Cortex of kidney (tissue), 1 donor: ENCODE measurements around the gene PHC1.

Experiments
- DNase-seq: peaks from one replicate; lab custom pipeline; 2025; lab: John Stamatoyannopoulos, UW

PHC1 gene

GRCh38 chr12:8950221-8950527 lies 35.9 kb downstream of the PHC1 start:
- no peak for DNase-seq

- no peak for DNase-seq
These were observed 36.6 kb downstream of the PHC1 start for GRCh38 chr12:8950702-8951478.

- no peak for DNase-seq
These were observed 37.4 kb downstream of the PHC1 start for GRCh38 chr12:8951744-8952143.

- no peak for DNase-seq
These were observed 39.6 kb downstream of the PHC1 start for GRCh38 chr12:8953773-8954402.

GRCh38 chr12:8956073-8956472 lies 41.8 kb downstream of the PHC1 start:
- DNase-seq: no peak

- no peak for DNase-seq
These were observed 42.5 kb downstream of the PHC1 start for GRCh38 chr12:8956772-8957171.

GRCh38 chr12:8957561-8957960 lies 43.3 kb downstream of the PHC1 start:
- DNase-seq: no peak

GRCh38 chr12:8958066-8958465 lies 43.8 kb downstream of the PHC1 start:
- no peak for DNase-seq

- DNase-seq: no peak
These were observed 45.9 kb downstream of the PHC1 start for GRCh38 chr12:8960176-8960575.

- DNase-seq: no peak
These were observed 54.5 kb downstream of the PHC1 start for GRCh38 chr12:8968761-8969160.

- no peak for DNase-seq
These were observed 55.6 kb downstream of the PHC1 start for GRCh38 chr12:8969861-8970411.

- DNase-seq: no peak
These were observed 56.1 kb downstream of the PHC1 start for GRCh38 chr12:8970432-8970831.

GRCh38 chr12:8980137-8980536 lies 65.8 kb downstream of the PHC1 start:
- no peak for DNase-seq

GRCh38 chr12:8985213-8985754 lies 71.0 kb downstream of the PHC1 start:
- no peak for DNase-seq

- DNase-seq: no peak
These were observed 72.9 kb downstream of the PHC1 start for GRCh38 chr12:8987163-8987562.

GRCh38 chr12:8987685-8988084 lies 73.4 kb downstream of the PHC1 start:
- no peak for DNase-seq

- DNase-seq: no peak
These were observed 75.1 kb downstream of the PHC1 start, which contains the start of gene KLRG1 for GRCh38 chr12:8989413-8989812. TSS of gene KLRG1 (plus strand) at chr12:8989546. CDS start at chr12:8989636, 90 bp downstream.
